OCI-LY7 (cell line): ENCODE measurements around the gene NCOR2.

Source experiments
- EZH2phosphoT487 ChIP-seq: fragments of 200-600 bp; sonication (generic); IDR thresholded peaks from 2 replicates; pipeline ENCODE4 v1.6.1; 2018; ENCODE audit warnings: low read depth, borderline replicate concordance, mild to moderate bottlenecking, mixed run types, antibody characterized with exemption, low read length, moderate library complexity, mixed read lengths
- TF ChIP-seq, protein P1 (sequence below): fragments of 200-600 bp; sonication (generic); conservative IDR thresholded peaks from 2 replicates; pipeline ENCODE4 v1.5.1; 2014; ENCODE audit warnings: mild to moderate bottlenecking, antibody characterized with exemption, low read length, moderate library complexity, mixed read lengths

DNA sequence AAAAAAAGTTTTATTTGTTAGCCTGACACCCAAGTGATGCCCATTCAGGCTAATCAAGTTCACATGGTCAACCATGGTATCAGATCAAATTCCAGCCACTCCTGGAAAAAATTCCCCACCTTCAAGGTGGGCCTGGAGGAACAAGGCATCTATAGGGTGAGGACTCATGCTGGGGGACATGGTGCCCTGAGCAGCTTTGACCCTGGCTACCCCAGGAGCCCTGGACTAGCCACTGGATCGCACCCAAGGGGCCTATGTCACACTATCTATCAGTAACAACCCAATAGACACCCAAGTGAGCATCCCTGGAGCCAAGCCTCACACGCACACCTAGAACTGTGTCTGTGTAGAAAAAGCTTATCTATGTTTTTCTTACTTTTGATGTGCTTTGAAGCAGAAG is 4.1 kb upstream of the NCOR2 start:
- TF ChIP-seq EZH2phosphoT487: no peak
- TF ChIP-seq, protein P1, sequence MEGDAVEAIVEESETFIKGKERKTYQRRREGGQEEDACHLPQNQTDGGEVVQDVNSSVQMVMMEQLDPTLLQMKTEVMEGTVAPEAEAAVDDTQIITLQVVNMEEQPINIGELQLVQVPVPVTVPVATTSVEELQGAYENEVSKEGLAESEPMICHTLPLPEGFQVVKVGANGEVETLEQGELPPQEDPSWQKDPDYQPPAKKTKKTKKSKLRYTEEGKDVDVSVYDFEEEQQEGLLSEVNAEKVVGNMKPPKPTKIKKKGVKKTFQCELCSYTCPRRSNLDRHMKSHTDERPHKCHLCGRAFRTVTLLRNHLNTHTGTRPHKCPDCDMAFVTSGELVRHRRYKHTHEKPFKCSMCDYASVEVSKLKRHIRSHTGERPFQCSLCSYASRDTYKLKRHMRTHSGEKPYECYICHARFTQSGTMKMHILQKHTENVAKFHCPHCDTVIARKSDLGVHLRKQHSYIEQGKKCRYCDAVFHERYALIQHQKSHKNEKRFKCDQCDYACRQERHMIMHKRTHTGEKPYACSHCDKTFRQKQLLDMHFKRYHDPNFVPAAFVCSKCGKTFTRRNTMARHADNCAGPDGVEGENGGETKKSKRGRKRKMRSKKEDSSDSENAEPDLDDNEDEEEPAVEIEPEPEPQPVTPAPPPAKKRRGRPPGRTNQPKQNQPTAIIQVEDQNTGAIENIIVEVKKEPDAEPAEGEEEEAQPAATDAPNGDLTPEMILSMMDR: no peak
